T-helper 1 cell treated with Interleukin-12 subunit alpha and Interleukin-12 subunit beta and Interleukin-4 antibody, amounts not matched to agents 30 ng/mL and 1 ng/mL, for 36 hours (primary cell): Measurements from ENCODE around the gene SSBP3. TPM values are rescaled to one million over a fixed set of nuclear protein-coding genes. Genes with fewer than 3 reads are reported as not detected.

Experiments
- intact Hi-C: fragments of 100-400 bp; cut with micrococcal nuclease; formaldehyde crosslinking; loops from one replicate; pipeline ENCODE4 v1.15.1; 2024
- total RNA-seq: library from RNA; stranded (reverse); gene quantifications from 2 replicates; pipeline ENCODE4 v1.2.3, GENCODE V29; 2022

SSBP3 gene
- total RNA-seq, 1 donor from 2014 or later, result 143 TPM

DNA sequence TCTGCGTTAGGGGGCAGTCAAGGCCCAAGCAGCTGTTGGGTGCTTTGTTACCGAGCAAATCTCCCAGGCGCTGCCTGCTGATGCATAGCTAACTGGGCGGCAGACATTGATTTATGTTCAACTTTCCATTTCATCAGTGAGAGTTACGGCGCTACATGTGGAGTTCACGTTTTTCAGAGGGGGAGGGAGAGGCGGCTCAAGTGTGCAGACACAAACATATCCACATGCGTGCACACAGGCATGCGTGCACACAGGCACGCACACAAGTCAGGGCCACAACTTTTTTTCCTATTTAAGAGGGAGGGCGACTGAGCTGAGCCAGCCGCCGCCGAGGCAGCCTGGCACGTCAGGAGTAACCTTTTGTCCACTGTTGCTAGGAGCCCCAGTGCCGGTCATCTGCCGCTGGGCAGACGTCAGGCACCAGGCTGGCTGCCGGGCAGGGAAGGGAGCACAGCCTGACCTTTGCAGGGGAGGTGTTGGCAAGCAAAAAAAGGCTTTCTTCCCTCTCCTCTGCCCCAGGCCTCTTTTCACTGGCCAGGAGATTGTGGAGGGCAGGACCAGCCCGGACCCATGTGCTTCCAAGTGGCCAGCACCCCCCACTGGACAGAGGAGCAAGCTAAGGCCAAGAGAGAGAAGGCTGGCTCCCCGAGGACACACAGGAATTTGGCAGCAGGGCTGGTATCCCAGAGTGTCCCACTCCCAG lies 133.0 kb downstream of the SSBP3 start:
- intact Hi-C loops, result no loop called here

DNA sequence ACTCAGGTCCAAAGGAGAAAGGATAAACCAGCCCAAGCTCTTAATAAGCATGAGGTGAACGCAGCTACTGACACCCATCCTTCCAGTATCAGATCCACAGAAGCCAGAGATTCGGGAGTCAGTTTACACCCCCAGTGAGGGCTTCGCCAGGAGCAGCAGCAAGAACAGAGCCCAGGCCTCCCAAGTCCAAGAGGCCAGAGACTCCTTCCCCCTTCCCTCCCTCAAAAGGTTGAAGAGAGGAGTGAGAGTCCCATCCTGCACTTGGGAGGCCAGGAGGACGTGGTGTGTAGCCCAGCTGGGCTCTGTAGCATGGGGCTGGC lies 133.5 kb downstream of the SSBP3 start:
- intact Hi-C loops, result no loop called here

DNA sequence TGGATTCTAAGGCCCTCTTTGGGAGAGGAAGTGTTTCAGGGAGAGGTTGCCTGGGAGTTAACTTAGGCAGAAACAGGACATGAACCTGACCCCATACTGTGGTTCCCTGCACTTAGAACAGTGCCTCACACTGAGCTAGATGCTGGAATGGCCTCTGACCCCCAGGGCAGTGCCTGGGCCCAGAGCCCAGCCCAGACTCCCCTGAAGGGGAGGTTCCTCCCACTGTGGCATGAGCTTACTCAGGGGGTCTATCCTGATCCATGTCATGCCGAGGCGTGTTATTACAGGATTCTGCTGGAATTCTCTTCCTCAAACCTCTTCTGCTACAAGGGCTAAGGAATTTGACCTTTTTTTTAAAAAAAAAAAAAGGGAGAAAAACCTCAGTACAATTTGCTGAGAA lies 134.1 kb downstream of the SSBP3 start:
- intact Hi-C loops, result no loop called here

DNA sequence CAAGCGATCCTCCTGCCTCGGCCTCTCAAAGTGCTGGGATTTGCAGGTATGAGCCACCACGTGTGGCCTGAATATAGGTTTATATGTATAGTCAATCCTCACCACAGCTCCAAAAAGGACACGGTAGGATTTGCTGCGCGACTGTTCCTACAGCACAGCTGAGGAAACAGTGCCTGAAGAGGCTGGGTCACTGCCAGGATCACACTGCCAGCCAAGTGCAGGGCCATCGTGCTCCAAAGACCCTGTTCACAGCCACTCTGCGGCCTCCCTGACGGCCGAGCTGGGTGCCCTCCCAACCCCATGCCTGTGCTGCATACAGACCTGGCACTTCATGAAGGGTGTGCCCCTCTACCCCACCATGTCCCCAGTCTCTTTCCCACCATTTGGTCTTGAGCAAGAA lies 134.9 kb downstream of the SSBP3 start:
- intact Hi-C loops, result no loop called here

DNA sequence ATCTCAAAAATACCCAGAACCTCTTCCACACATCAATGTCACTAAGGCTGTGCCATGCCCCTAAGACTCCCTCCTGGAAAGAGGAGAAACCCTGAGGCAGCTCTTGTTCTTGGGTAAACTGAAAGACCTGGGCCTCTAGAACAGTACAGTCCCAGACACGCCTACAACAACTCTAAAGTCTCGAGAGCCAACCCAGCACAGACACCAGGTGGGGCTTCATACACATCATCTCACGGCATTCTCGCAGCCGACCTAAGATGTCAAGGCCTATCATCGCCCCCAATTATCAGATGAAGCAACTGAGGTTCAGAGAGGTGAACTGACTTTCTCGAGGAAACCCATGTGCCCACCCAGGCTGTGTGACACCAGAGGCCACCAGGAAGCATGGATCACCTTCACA lies 135.7 kb downstream of the SSBP3 start:
- intact Hi-C loops, result no loop called here

DNA sequence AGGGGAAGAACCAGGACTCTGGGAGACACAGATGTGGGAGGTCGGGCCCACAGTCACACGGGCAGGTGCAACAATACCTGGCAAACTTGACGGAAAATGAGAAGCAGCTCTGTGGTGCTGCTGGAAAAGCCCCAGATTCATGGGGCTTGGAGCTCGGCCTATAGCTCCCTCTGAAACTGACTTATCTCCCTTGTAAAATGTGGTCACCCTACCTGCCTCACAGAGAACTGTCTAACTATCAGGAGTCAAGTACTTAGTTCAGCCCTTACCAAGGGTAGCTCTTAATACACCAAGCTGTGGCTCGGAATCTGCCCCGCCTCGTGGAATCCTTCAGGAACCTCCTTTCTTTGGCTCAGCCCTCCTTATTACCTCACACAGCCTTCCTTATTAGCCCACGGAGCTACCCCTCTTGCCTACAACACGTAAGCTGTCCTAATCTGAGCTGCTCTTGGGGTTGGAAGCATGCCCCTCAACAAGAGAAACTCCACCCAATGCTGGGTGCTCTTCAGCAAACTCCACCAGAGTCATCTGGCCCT lies 137.4 kb downstream of the SSBP3 start:
- intact Hi-C loops, result no loop called here

DNA sequence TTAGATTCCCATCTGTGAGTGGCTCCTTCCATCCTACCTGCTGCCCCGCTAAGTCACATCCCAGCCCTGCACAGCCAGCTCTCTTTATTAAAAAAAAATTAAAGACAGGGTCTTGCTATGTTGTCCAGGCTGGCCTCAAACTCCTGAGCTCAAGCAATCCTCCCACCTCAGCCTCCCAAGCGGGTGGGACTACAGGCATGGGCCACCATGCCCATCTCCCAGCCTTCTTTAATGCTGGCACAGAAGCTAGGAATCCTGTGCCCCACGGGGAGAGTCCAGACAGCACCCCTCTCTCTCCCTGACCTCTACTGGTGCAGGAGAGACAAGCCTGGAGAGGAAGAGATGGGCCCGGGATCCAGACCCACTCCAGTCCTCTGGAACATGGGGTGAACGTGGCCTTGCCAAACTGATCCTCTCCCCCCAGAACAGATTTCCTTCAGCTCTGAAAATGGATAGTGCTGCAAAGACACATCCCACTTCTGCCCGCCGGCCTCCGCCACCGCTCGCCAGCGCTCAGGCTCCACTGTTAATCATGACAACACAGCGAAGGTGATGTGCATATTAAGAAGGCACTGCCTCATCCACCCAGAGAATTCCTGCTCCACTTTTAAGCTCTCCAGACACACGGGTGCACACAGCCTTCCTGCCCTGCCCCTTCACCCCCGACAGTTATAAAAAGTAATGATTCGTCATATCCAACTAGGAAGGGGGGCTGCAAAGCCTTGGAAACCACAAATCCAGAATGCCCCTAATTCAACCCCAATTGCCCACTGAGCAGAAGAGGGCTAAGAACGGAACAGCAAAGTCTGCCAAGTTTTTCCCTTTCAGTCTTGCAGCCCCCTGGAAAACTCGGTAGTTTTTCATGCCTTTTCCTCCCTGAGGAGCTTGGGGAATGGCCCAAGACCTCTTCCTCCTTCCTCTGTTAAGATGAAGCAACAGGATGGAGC lies 138.1 kb downstream of the SSBP3 start:
- intact Hi-C loops, result no loop called here

DNA sequence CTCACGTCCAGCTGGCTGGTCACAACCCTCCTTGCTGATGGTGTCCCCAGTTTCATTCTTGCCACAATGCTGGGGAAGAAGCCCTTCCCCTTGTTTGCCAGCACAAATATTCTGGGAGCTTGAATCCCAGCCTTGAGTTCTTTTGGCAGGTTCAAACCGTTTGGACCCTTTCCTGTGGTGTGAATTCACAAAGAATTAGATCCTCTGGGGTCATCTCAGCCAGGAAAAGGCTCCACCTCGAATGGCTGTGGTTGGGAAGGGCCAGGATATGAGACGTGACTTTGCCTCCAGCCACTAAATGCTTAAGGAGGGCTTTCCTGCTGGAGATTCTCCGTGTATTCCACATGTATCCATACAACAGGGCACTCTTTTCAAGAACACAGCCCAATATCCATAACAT lies 139.3 kb downstream of the SSBP3 start:
- intact Hi-C loops, result no loop called here

DNA sequence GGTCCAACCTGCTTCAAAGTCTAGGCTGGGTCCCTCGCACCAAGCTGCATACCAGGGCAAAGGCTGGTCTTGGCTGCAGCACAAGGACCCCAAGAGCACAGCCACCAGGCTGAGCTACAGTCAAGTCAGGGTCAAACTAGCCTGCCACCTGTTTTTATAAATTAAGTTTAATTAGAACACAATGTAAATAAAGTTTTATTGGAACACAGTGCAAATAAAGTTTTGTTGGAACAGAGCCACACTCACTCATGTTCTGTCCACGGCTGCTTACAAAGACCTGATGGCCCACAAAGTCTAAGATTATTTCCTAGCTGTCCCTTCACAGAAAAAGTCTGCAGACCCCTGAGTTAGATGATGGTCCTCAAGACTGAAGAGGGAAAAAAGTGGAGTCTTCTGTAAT lies 140.0 kb downstream of the SSBP3 start:
- intact Hi-C loops, result no loop called here

DNA sequence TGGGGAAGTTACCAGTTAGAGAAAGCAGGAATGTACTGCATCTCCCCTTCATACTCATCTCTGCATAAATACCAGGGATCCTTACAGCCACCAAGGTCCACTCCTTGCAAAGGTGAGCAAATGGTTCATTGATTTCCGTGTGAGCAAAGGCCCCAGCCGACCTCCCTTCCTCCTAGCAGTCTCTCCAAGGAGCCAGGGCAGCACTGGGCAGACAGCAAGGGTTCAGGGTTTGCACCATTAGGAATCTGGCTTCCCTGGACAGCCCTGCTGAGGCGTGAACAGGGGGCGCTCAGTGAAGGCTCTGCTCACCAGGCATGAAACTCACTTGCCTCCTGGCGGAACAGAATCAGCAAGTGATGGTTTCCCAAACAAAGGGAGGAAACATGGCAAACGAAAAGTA lies 140.5 kb downstream of the SSBP3 start:
- intact Hi-C loops, result no loop called here

DNA sequence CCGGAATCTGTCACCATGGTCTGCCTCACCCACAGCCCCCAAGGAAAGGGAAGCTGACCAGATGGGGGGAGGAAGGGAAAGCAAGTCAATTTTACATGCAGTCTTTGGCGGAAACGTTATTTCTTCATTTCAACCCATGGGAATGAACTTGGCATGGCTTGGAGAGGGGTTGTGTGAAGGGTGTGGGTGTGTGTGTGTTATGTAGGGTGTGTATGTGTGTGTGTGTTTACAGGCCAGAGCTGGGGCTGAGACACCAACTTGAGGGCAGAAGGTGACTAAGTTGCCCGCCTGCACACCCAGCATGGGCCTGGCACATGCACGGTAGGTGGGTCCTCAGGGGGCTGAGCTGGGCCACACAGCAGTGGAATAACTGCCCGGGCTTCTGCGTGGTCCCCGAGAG lies 141.1 kb downstream of the SSBP3 start:
- intact Hi-C loops, result no loop called here

DNA sequence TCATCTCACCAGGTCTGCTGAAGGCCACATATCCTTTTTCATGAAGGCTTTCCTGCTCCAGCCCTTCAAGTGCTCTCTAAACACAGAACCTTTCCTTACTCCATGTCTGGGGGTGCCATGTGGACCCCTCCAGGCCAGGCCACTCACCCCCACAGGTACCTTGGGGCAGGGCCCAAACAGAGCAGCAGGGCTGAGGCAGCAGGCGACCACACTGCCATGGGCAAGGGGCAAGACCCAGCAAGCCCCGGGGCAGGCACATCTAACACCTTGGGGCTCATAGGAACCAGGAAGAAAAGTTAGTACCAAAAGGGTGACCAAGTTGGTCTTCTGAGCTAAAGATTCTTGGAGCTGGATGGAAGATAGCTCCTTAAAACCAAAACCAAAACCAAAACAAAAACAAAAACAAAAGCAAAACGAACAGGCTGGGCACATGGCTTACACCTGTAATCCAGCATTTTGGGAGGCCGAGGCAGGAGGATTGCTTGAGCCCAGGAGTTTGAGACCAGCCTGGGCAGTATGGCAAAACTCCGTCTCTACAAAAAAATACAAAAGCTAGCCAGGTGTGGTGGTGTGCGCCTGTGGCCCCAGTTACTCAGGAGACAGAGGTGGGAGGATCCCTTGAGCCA lies 142.5 kb downstream of the SSBP3 start:
- intact Hi-C loops, result no loop called here

DNA sequence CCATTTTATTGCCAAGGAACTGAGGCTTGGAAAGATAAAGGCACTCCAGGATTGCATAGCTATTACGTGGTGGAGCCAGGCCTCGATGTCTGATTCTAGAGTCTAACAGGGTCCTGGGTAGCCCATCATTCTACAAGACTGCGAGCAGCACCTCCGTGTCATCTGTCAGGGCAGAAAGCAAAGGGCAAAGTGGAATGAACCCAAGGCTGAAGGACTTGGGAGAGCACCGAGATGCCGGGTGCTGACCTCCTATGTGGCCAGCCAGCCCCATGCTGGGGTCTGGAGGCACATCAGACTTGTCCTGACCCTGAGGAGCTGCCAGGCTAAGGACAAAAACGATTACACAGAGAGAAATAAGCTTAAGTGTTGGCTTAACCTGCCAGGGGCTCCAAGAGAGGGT lies 143.9 kb downstream of the SSBP3 start:
- intact Hi-C loops, result no loop called here

DNA sequence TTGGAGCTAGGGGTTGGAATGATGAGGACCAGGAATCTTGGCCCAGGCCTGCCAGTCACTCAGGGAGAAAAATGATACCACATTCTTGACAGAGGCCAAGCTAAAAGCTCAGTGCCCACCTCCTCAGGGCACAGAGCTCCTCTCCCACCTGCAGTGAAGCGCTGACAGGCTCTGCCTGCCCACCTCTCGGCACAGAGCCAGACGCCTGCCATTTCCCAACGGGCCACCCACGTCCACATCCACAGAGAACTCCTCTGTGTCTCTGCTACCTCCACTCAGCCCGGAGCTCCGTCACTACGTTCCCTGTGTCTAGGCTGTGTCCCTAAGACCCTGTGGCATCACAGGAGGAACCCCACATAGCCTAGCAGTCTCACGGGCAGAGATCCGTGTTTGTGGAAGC lies 145.4 kb downstream of the SSBP3 start:
- intact Hi-C loops, result no loop called here

DNA sequence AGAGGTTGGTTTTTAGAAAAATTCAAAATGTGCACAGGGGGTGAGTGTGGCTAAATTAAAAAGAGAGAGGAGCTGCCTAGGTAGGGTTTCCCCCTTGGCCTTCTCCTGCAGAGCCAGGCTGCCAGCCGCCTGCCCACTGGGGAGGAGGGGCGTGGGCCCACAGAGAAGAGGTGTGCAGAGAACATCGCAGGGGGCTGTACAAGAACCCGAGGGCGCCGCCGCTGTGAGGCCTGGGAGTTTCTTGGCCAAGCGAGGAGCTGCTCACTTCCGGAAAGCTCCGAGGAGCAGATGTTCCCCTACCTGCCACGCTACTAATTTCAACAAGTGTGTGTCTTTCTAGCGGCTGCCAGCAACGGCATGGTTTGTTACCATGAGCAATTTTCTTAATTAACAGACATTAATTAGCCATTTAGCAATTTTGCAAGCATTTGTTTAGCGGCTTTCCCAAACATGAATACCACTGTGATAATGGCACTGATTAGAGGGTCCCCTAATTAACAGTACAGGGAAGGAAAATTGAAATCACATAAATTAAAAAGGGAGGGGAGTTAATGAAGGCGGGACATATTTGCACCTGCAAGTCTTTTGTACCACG lies 146.6 kb downstream of the SSBP3 start:
- intact Hi-C loops, result loop anchor here (5.0 kb wide), 1 partner anchor 707 kb away; no protein-coding TSS in a partner anchor

DNA sequence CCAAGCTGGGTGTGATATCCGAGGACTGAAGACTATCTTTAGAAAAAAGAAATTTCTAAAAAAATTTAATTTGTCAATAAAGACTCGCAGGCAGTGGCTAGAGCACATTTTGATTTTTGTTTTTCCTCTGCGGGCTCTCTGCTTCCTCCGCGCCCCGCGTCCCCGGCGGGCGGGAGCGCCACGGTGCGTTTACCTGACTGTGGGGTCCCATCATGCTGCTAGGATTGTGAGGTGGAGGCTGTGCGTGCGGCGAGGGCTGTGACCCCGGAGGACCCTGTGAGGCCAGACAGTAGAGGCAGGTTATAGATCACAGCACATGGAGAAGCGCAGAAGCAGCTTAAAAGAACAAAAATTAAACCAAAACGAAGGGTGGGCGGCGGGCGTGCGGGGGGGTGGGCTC lies 148.3 kb downstream of the SSBP3 start:
- intact Hi-C loops, result loop anchor here (5.0 kb wide), 1 partner anchor 706 kb away; no protein-coding TSS in a partner anchor

DNA sequence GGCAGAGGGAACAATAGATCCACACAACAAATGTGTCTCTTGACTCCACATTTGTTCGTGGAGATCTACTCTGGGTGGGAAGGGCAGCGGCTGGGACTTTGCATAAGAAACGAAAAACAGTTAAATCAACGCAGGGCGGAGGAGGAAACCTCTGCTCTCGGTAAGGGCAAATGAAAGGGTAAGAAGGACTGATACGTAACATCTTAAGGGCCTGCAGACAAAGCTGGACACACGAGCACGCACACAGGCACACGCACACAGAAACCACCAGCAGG lies 148.9 kb downstream of the SSBP3 start:
- intact Hi-C loops, result loop anchor here (5.0 kb wide), 1 partner anchor 705 kb away; no protein-coding TSS in a partner anchor

DNA sequence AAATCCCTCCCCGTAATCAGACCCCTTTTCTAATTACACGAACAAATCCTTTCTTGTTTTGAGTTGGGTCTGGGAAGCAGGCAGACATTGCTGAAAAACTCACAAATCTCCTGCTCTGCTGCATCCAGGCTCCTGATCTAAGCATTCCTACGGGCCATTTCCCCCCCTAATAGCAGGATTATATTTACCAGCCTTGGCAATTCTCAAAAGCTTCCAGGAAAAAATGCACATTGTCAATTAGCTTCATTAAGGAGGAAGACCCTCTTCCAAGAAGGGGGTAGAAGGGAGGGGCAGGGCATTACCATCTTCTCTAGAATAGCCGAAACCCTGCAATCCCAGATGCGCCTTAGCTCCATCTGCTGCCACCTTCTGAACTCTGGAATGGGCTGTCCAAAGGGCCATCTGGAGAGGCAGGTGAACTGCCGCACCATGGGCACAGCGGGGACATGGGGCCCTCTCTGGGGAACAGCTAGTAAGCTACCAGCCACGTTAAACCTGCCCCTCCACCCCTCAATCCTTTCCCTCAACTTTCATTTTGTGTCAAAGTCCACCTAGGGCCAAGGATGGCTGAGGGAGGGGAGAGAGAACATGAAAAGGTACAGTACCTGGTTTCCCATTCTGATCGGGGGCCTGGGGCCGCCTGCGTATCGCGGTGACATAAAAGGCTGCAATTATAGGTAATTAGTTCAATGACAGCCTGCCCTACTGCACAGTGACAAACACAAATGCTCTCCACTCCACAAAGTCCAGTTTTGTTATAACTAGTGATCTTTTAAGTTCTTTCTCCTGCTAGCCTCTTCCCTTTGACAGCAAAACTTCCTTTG lies 149.5 kb downstream of the SSBP3 start:
- intact Hi-C loops, result loop anchor here (5.0 kb wide), 1 partner anchor 704 kb away; no protein-coding TSS in a partner anchor

DNA sequence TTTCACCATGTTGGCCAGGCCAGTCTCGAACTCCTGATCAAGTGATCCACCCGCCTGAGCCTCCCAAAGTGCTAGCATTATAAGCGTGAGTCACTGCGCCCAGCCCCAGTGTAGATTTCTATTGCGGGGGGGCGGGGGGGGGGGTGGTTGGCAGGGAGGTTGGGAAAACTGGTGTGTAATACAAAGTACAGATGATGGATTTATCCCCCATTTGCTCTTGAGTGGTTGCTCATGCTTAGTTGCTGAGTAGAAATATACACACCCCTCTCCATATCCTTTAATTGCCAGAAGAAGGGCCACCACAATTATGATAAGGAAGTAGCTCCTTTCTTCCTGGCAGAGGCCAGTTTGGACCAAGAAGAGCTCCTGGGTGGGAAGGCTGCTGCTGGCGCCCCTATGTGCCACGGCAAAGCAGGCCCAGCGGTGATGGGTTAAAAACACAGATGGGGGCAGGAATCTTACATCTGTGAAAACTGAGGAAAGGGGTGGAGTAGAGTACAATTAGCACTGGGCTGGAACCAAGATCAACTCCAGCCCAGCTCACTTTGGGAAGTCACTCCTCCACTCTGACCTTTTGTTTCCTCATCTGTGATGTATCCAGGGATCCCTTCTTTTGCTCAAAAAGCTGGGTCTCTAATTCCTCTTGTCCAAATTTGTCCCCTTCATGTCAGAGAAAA lies 151.0 kb downstream of the SSBP3 start:
- intact Hi-C loops, result loop anchor here (5.0 kb wide), 1 partner anchor 703 kb away; no protein-coding TSS in a partner anchor

DNA sequence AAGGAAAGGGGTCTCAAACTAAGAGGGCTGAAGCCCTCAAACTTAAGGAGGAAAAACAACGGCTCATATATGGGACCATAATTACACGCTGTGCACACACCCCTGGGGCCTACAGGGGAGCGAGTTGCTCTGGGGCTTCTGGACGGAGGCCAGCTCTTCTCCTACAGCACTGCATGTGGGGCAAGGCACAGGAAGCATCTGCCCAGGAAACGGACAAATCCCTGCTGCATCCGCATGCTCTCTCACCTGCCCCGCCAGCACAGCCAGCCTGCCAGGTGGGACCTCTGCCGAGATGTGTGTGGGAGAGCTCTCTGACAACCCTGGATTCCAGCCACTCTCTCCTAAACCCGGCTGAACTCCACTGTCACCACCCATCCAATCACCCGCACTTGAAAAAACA lies 152.1 kb downstream of the SSBP3 start:
- intact Hi-C loops, result no loop called here
